Measurements from ENCODE around the gene GIT2. TPM values are rescaled to one million over a fixed set of nuclear protein-coding genes. Genes with fewer than 3 reads are reported as not detected.

Gene GIT2
- total RNA-seq, 1 experiment from 2014 or later = 56.0 TPM

DNA sequence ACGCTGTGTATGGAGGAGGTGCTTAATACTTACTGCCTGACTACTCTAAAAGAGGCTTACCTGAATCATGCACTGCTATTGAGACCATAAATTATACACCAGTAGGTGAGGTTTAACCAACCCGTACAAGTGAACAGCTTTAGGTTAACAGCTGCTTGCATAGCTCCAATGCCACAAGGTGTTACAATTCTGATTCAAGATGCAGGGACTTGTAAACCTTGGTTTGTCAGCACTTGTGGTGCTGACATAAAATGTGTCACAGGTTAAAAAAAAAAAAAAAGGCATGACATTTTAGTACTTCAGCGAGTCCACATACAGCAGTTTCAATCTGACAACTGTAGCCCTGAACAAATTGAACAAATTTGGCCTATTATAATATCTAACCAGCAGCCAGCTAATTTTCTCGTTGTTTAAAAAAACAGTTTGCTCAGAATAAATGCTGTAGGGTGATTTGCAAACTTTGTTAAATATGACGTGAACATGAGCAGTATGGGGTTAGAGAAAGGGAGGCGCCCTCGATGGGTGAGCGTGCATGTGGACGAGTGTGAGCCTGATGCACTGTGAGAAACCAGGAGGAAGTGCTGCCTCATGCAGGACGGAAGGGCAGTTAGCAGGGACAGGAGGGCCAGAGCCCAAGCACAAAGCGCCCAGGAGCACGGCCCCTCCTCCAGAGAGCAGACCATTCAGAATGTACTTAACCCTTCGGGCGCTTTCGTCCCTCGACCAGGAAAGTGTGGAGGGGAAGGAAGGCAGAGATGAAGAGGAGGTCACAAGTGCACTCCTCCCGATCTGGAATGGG, 51.4 kb downstream of the GIT2 start:
- H3K9me3 Mint-ChIP-seq (ENCODE audit: low read depth, unreplicated experiment) = no peaks in the 10 kb centered on the region
- CTCF ChIA-PET = no interaction called here
- no peaks in the 10 kb centered on the region for H3K4me1 Mint-ChIP-seq (ENCODE audit: low read depth, unreplicated experiment)

DNA sequence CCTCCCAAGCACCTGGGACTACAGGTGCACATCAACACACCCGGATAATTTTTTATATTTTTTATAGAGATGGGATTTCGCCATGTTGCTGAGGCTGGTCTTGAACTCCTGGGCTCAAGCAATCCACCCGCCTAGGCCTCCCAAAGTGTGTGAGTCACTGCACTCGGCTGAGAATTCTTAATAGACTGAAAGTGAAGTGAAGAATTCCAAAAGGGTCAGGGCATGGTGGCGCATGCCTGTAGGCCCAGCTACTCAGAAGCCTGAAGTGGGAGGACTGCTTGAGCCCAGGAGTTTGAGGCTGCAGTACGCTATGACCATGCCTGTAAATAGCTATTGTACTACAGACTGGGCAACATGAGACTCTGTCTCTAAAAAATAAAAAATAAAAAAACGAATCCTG, 52.4 kb downstream of the GIT2 start:
- Mint-ChIP-seq H3K4me1 (ENCODE audit: low read depth, unreplicated experiment) (no peaks in the 10 kb centered on the region), H3K9me3 (ENCODE audit: low read depth, unreplicated experiment) (no peaks in the 10 kb centered on the region), H3K27me3 (ENCODE audit: unreplicated experiment) (no peaks in the 10 kb centered on the region), H3K4me3 (ENCODE audit: low read depth, unreplicated experiment) (no peak overlapping the region), H3K36me3 (ENCODE audit: insufficient read depth, unreplicated experiment) (peaks cover 16% of the 10 kb centered on the region), H3K27ac (ENCODE audit: unreplicated experiment) (no peak overlapping the region)
- intact Hi-C loops (cut with micrococcal nuclease; ENCODE audit: unreplicated experiment) = no loop called here
- CTCF ChIA-PET = no interaction called here
- no peak for DNase-seq
- TF ChIP-seq, protein P1, sequence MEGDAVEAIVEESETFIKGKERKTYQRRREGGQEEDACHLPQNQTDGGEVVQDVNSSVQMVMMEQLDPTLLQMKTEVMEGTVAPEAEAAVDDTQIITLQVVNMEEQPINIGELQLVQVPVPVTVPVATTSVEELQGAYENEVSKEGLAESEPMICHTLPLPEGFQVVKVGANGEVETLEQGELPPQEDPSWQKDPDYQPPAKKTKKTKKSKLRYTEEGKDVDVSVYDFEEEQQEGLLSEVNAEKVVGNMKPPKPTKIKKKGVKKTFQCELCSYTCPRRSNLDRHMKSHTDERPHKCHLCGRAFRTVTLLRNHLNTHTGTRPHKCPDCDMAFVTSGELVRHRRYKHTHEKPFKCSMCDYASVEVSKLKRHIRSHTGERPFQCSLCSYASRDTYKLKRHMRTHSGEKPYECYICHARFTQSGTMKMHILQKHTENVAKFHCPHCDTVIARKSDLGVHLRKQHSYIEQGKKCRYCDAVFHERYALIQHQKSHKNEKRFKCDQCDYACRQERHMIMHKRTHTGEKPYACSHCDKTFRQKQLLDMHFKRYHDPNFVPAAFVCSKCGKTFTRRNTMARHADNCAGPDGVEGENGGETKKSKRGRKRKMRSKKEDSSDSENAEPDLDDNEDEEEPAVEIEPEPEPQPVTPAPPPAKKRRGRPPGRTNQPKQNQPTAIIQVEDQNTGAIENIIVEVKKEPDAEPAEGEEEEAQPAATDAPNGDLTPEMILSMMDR (IDR thresholded peaks at IDR 0.05; ENCODE audit: unreplicated experiment) = no peak
- no TSS peak for BruUV-seq (replicated peaks)

More for the DNA sequence above, 51.4 kb downstream of the GIT2 start:
- no peak overlapping the region for H3K4me3 Mint-ChIP-seq (ENCODE audit: low read depth, unreplicated experiment)
- TF ChIP-seq, protein P1 (IDR thresholded peaks at IDR 0.05; ENCODE audit: unreplicated experiment) = no peak
- BruUV-seq (replicated peaks) = no TSS peak
- DNase-seq = no peak
- intact Hi-C loops (cut with micrococcal nuclease; ENCODE audit: unreplicated experiment) = no loop called here
- H3K27ac Mint-ChIP-seq (ENCODE audit: unreplicated experiment) = no peak overlapping the region
- H3K36me3 Mint-ChIP-seq (ENCODE audit: insufficient read depth, unreplicated experiment) = peaks cover 16% of the 10 kb centered on the region
- H3K27me3 Mint-ChIP-seq (ENCODE audit: unreplicated experiment) = no peaks in the 10 kb centered on the region

DNA sequence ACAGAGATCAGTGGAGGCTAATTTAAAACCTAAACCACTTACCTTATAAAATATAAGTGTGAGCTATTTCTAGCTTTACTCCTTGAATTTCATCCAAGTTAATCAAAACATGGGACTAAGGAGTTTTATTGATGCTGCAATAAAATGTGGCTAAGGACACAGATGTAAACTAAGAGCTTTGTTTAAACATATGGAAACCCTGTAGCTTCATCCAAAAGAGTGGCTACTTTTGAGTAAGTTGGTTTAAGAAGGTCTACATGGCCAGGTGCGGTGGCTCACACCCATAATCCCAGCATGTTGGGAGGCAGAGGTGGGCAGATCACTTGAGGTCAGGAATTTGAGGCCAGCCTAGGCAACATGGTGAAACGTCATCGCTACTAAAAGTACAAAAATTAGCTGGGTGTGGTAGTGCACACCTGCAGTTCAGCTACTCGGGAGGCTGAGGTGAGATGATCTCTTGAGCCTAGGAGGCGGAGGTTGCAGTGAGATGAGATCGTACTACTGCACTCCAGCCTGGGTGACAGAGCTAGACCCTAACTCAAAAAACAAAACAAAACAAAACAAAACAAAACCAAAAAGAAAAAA, 55.7 kb downstream of the GIT2 start:
- H3K9me3 Mint-ChIP-seq (ENCODE audit: low read depth, unreplicated experiment) = no peaks in the 10 kb centered on the region
- H3K27ac Mint-ChIP-seq (ENCODE audit: unreplicated experiment) = no peak overlapping the region
- BruUV-seq (replicated peaks) = no TSS peak
- intact Hi-C loops (cut with micrococcal nuclease; ENCODE audit: unreplicated experiment) = no loop called here
- no peak for DNase-seq
- no peaks in the 10 kb centered on the region for H3K27me3 Mint-ChIP-seq (ENCODE audit: unreplicated experiment)
- H3K4me3 Mint-ChIP-seq (ENCODE audit: low read depth, unreplicated experiment) = no peak overlapping the region
- TF ChIP-seq, protein P1 (IDR thresholded peaks at IDR 0.05; ENCODE audit: unreplicated experiment) = no peak
- H3K4me1 Mint-ChIP-seq (ENCODE audit: low read depth, unreplicated experiment) = no peaks in the 10 kb centered on the region
- peaks cover 22% of the 10 kb centered on the region for H3K36me3 Mint-ChIP-seq (ENCODE audit: insufficient read depth, unreplicated experiment)
- CTCF ChIA-PET = no interaction called here

DNA sequence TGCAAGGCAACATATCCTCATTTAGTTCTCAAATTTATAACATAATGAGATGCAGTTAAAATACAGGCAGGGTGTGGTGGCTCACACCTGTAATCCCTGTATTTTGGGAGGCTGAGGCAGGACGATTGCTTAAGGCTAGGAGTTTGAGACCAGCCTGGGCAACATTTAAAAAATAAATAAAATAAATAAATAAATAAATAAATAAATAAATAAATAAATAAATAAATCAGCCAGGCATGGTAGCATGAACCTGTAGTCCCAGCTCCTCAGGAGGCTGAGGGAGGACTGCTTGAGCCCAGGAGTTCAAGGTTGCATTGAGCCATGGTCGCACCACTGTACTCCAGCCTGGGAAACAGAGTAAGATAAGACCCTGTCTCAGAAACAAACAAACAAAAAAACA, 56.7 kb downstream of the GIT2 start:
- intact Hi-C loops (cut with micrococcal nuclease; ENCODE audit: unreplicated experiment) = no loop called here
- Mint-ChIP-seq H3K27ac (ENCODE audit: unreplicated experiment) (no peak overlapping the region), H3K9me3 (ENCODE audit: low read depth, unreplicated experiment) (no peaks in the 10 kb centered on the region), H3K36me3 (ENCODE audit: insufficient read depth, unreplicated experiment) (peaks cover 29% of the 10 kb centered on the region), H3K4me1 (ENCODE audit: low read depth, unreplicated experiment) (no peaks in the 10 kb centered on the region), H3K27me3 (ENCODE audit: unreplicated experiment) (no peaks in the 10 kb centered on the region), H3K4me3 (ENCODE audit: low read depth, unreplicated experiment) (no peak overlapping the region)
- TF ChIP-seq, protein P1 (IDR thresholded peaks at IDR 0.05; ENCODE audit: unreplicated experiment) = no peak
- CTCF ChIA-PET = no interaction called here
- DNase-seq = no peak
- no TSS peak for BruUV-seq (replicated peaks)

Data from Calu3 (cell line).